AG04449 (cell line): ENCODE results near the gene GPD1.

ENCODE experiments used
- CTCF ChIA-PET: fragments of 350-600 bp; formaldehyde crosslinking; extraction: SDS; loops from one replicate; lab custom pipeline; 2021; ENCODE audit warnings: antibody characterized with exemption; lab: Yijun Ruan, JAX
- POLR2A ChIA-PET: fragments of 400-600, 350-600 bp; formaldehyde crosslinking; extraction: SDS; loops from one replicate; lab custom pipeline; 2020; ENCODE audit warnings: antibody characterized with exemption, inconsistent platforms; lab: Yijun Ruan, JAX
- DNase-seq: peaks from one replicate; pipeline ENCODE4 v3.0.0-alpha.2; 2010; ENCODE audit warnings: low read depth, low spot score
- H3K4me3 ChIP-seq: 2 replicates; pipeline ENCODE4 v1.5.1; 2011; ENCODE audit warnings: low read depth, mild to moderate bottlenecking, control low read depth, low read length
- CTCF ChIP-seq: IDR thresholded peaks from one replicate; pipeline ENCODE4 v1.5.1; 2011; ENCODE audit warnings: mild to moderate bottlenecking, moderate library complexity, low read length, control low read depth, inconsistent platforms; ENCODE audit not compliant: insufficient read depth; ENCODE audit errors: missing control alignments

The GPD1 gene

DNA sequence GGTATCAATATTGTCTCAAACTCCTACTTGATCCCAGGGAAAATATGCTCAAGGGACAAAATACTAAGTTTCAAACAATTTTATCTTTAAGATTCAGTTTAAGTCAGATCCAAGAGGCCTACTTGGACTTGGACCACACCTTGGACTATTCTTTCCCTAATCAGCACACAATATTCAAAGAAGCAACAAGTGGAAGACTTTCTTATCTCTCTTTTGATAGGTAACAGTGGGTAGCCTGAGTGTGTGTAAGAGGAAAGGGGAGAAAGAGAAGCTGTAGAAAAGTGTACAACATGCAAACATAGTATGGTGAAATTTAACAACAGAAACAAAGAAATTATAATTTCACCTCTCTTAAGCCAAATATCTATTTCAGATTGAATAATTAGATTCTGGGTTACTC is 56.8 kb downstream of the GPD1 start:
- H3K4me3 ChIP-seq: no peak overlapping the region
- DNase-seq: no peak
- POLR2A ChIA-PET: no interaction called here
- no peak for TF ChIP-seq CTCF
- CTCF ChIA-PET: interaction anchor here (0.6 to 1.3 kb wide), 4 partner anchors 9 to 273 kb away, joined by 3 read pairs; partner anchors contain the start of gene GPD1
